HepG2 (cell line): Measurements from ENCODE around the gene BEGAIN. TPM values are rescaled to one million over a fixed set of nuclear protein-coding genes. Genes with fewer than 3 reads are reported as not detected.

ENCODE experiments used
- ATAC-seq: fragments of 200-7000 bp; cut with Tn5 transposase; 3 replicates; pipeline ENCODE4 v1.9.1; 2020; ENCODE audit warnings: mild to moderate bottlenecking, moderate library complexity
- BruUV-seq: library from RNA; stranded (reverse); fragments of 400-500 nt; replicated peaks from 2 replicates; lab custom pipeline; 2021; lab: Mats Ljungman, UMichigan
- CTCF ChIA-PET: fragments of 300-600 bp; formaldehyde crosslinking; extraction: SDS; loops from one replicate; lab custom pipeline; 2021; ENCODE audit warnings: low total read pairs, inconsistent platforms, low intra/inter-chr PET ratio; lab: Yijun Ruan, JAX
- POLR2A ChIA-PET: fragments of 350-600 bp; sonication (Branson Sonifier 250); formaldehyde crosslinking; loops from one replicate; lab custom pipeline; 2020; ENCODE audit warnings: antibody characterized with exemption, inconsistent platforms; lab: Yijun Ruan, JAX
- DNase-seq: peaks from one replicate; pipeline ENCODE4 v3.0.0-alpha.2; 2015; ENCODE audit warnings: low spot score
- FAIRE-seq: peaks from 3 replicates; lab custom pipeline; 2011; peaks lifted over from hg19 to GRCh38; lab: Jason Lieb, UNC
- H2AFZ ChIP-seq: one replicate; pipeline ENCODE4 v1.6.1; 2011; ENCODE audit warnings: low read length, inconsistent platforms
- H3K27ac ChIP-seq: fragments of 300-600 bp; 3 replicates; pipeline ENCODE4 v1.8.0; 2011; ENCODE audit warnings: mixed run types, mild to moderate bottlenecking, mixed read lengths, low read length, inconsistent platforms; ENCODE audit not compliant: insufficient read depth; ENCODE audit errors: extremely low read length
- H3K27me3 ChIP-seq, 2 experiments: fragments of 200-600 bp in 1 of 2; 2 replicates in 1 of 2; 3 replicates in 1 of 2; pipeline versions ENCODE4 v1.6.0 to v1.8.0; 2011; ENCODE audit warnings: low read length in 2 of 2, mild to moderate bottlenecking in 2 of 2, moderate library complexity in 2 of 2, inconsistent platforms in 1 of 2; ENCODE audit not compliant: insufficient read depth in 2 of 2, control insufficient read depth in 1 of 2
- H3K36me3 ChIP-seq, 2 experiments: fragments of 200-600 bp in 1 of 2; replicated peaks in 1 of 2; 2 replicates in 1 of 2; 3 replicates in 1 of 2; pipeline versions ENCODE4 v1.5.1 to v1.8.0; 2011; ENCODE audit warnings: low read length in 2 of 2, inconsistent platforms in 1 of 2; ENCODE audit not compliant: insufficient read depth in 2 of 2, control insufficient read depth in 1 of 2
- H3K4me1 ChIP-seq: 2 replicates; pipeline ENCODE4 v1.5.1; 2012; ENCODE audit warnings: low read length, inconsistent platforms; ENCODE audit not compliant: insufficient read depth
- H3K4me2 ChIP-seq: 2 replicates; pipeline ENCODE4 v1.6.0; 2011; ENCODE audit warnings: low read depth, low read length, inconsistent platforms
- H3K4me3 ChIP-seq, 3 experiments: fragments of 200-600 bp in 1 of 3; sonication (generic), shearing (Covaris generic) in 1 of 3; replicated peaks in 1 of 3; 2 replicates each; pipeline ENCODE4 v1.5.1; 2011 to 2016; ENCODE audit warnings: low read length in 3 of 3, inconsistent platforms in 2 of 3, low read depth in 2 of 3, mild to moderate bottlenecking in 2 of 3, control low read depth in 1 of 3, mixed read lengths in 1 of 3; ENCODE audit not compliant: insufficient read depth in 1 of 3
- H3K79me2 ChIP-seq: one replicate; pipeline ENCODE4 v1.6.1; 2011; ENCODE audit warnings: low read length, inconsistent platforms; ENCODE audit not compliant: insufficient read depth
- H3K9ac ChIP-seq: 2 replicates; pipeline ENCODE4 v1.6.0; 2011; ENCODE audit warnings: mild to moderate bottlenecking, low read depth, low read length, inconsistent platforms; ENCODE audit not compliant: insufficient read depth
- H3K9me3 ChIP-seq: 2 replicates; pipeline ENCODE4 v1.5.1; 2012; ENCODE audit warnings: mild to moderate bottlenecking, low read length
- H4K20me1 ChIP-seq: 2 replicates; pipeline ENCODE4 v1.6.0; 2011; ENCODE audit warnings: inconsistent platforms, mild to moderate bottlenecking, low read length, moderate library complexity; ENCODE audit not compliant: insufficient read depth
- CREB1 ChIP-seq, 2 experiments: fragments of 450-650 bp in 1 of 2; IDR thresholded peaks; 2 replicates each; pipeline ENCODE4 v1.6.1; 2016 to 2017; ENCODE audit warnings: control low read depth in 1 of 2, mild to moderate bottlenecking in 1 of 2, missing compliant biosample characterization in 1 of 2, missing genetic modification characterization in 1 of 2
- DMTF1 ChIP-seq: sonication (generic); formaldehyde crosslinking; IDR thresholded peaks from 2 replicates; pipeline ENCODE4 v1.4.0; 2020; ENCODE audit warnings: mild to moderate bottlenecking, missing genetic modification reagents
- E2F1 ChIP-seq: sonication (generic); formaldehyde crosslinking; IDR thresholded peaks from 2 replicates; pipeline ENCODE4 v1.5.0; 2020; ENCODE audit warnings: missing genetic modification reagents
- KDM6A ChIP-seq: IDR thresholded peaks from 2 replicates; pipeline ENCODE4 v1.6.1; 2016; ENCODE audit warnings: low read depth
- MTF2 ChIP-seq: sonication (generic); formaldehyde crosslinking; IDR thresholded peaks from 2 replicates; pipeline ENCODE4 v1.5.0; 2020; ENCODE audit warnings: missing genetic modification reagents, borderline replicate concordance
- NKX3-1 ChIP-seq: sonication (generic); formaldehyde crosslinking; IDR thresholded peaks from 2 replicates; pipeline ENCODE4 v1.5.0; 2020; ENCODE audit warnings: missing genetic modification reagents
- SALL1 ChIP-seq: sonication (generic); formaldehyde crosslinking; IDR thresholded peaks from 2 replicates; pipeline ENCODE4 v1.8.0; 2022; ENCODE audit warnings: mild to moderate bottlenecking, missing genetic modification reagents
- SNRNP70 ChIP-seq: fragments of 200-400 bp; formaldehyde crosslinking; IDR thresholded peaks from 2 replicates; pipeline ENCODE4 v1.6.1; 2017; ENCODE audit warnings: mild to moderate bottlenecking, low read depth, low read length, moderate library complexity
- TAF1 ChIP-seq: sonication (generic); formaldehyde crosslinking; IDR thresholded peaks from 2 replicates; pipeline ENCODE4 v1.4.0; 2020; ENCODE audit warnings: missing genetic modification reagents
- TARDBP ChIP-seq: sonication (generic); formaldehyde crosslinking; IDR thresholded peaks from 2 replicates; pipeline ENCODE4 v1.8.0; 2022; ENCODE audit warnings: mild to moderate bottlenecking, missing genetic modification reagents
- ZFP36 ChIP-seq: fragments of 150-350 bp; IDR thresholded peaks from 2 replicates; pipeline ENCODE4 v1.6.1; 2018; ENCODE audit warnings: borderline replicate concordance, low read length, low read depth; ENCODE audit not compliant: partially characterized antibody
- ZKSCAN1 ChIP-seq: fragments of 150-350 bp; IDR thresholded peaks from 2 replicates; pipeline ENCODE4 v1.6.1; 2014; ENCODE audit warnings: low read length
- ZNF256 ChIP-seq: sonication (generic); formaldehyde crosslinking; conservative IDR thresholded peaks from 2 replicates; pipeline ENCODE4 v1.4.0; 2020; ENCODE audit warnings: missing genetic modification reagents
- ZNF282 ChIP-seq: fragments of 450-650 bp; IDR thresholded peaks from 2 replicates; pipeline ENCODE4 v1.6.1; 2018; ENCODE audit not compliant: partially characterized antibody
- ZNF337 ChIP-seq: sonication (generic); formaldehyde crosslinking; IDR thresholded peaks from 2 replicates; pipeline ENCODE4 v1.5.1; 2020; ENCODE audit warnings: missing genetic modification reagents, low read depth, mild to moderate bottlenecking, borderline replicate concordance
- ZNF33B ChIP-seq: sonication (generic); formaldehyde crosslinking; IDR thresholded peaks from 2 replicates; pipeline ENCODE4 v1.5.1; 2020; ENCODE audit warnings: mild to moderate bottlenecking, missing genetic modification reagents
- ZNF496 ChIP-seq: sonication (generic); formaldehyde crosslinking; IDR thresholded peaks from 2 replicates; pipeline ENCODE4 v1.8.1; 2023; ENCODE audit warnings: mild to moderate bottlenecking, moderate library complexity, missing genetic modification reagents; ENCODE audit not compliant: insufficient replicate concordance
- ZNF7 ChIP-seq: IDR thresholded peaks from 2 replicates; pipeline ENCODE4 v1.6.1; 2016; ENCODE audit warnings: missing biosample characterization, missing genetic modification reagents
- WGBS: methylation state at CpG from one replicate; pipeline ENCODE4 v1.1.6; 2017; ENCODE audit warnings: low lambda C conversion rate; 5-methylcytosine and 5-hydroxymethylcytosine counted together
- in situ Hi-C: cut with HindIII; loops from 2 replicates; pipeline ENCODE4 v1.10.0; 2017; ENCODE audit warnings: low pct_unique_long_range_greater_than_20kb; ENCODE audit not compliant: extremely low pct_ligation_motif_present
- intact Hi-C: fragments of 100-400 bp; cut with micrococcal nuclease; formaldehyde crosslinking; loops from one replicate; pipeline ENCODE4 v1.10.0; 2022; ENCODE audit not compliant: unreplicated experiment
- polyA plus RNA-seq, 8 experiments: library from polyadenylated mRNA; depleted of rRNA in 3 of 8; stranded (reverse) in 7 of 8; unstranded in 1 of 8; fragments of >200 nt; fragmentation: Illumina TruSeq in 4 of 8; extraction: Trizol in 4 of 8; gene quantifications; 2 replicates each; pipeline versions ENCODE4 v1.2.1 to v1.2.3, GENCODE V29; 2011 to 2016; ENCODE audit warnings: low read depth in 4 of 8, missing spikeins in 1 of 8, mixed read lengths in 1 of 8; ENCODE audit not compliant: insufficient read depth in 1 of 8
- total RNA-seq, 5 experiments: library from RNA; depleted of rRNA; stranded (reverse); fragments of >200 nt; fragmentation: Illumina TruSeq; extraction: Trizol; gene quantifications; 2 replicates each; pipeline ENCODE4 v1.2.3, GENCODE V29; 2016; ENCODE audit warnings: low read depth in 1 of 5

BEGAIN gene
- total and polyA plus RNA-seq, 2 of the 13 experiments (the other 11 are each of a cell fraction or from before 2014, with no cell fraction given): not detected

GRCh38 chr14:100526632-100527031, 60.6 kb downstream of the BEGAIN start:
- Histone ChIP-seq H3K27ac (no peak overlapping the region), H4K20me1 (no peaks in the 10 kb centered on the region), H2AFZ (no peak overlapping the region), H3K9me3 (no peaks in the 10 kb centered on the region), H3K79me2 (no peaks in the 10 kb centered on the region), H3K4me1 (no peaks in the 10 kb centered on the region), H3K4me3 (no peak overlapping the region), H3K9ac (no peak overlapping the region), H3K4me2 (no peak overlapping the region), H3K27me3 (no peaks in the 10 kb centered on the region), H3K36me3 (peaks cover 0 to 2% of the 10 kb centered on the region in 2 experiments; a peak in 1 of 5 replicates)
- intact Hi-C loops (no loop called here), in situ Hi-C loops (no loop called here)
- FAIRE-seq (peak; percentile 40), ATAC-seq (peak; percentile 16; the same call in 1 of the 3 replicates), DNase-seq (no peak)
- WGBS: 94% methylated on average over 2 of the region's 2 CpGs
- BruUV-seq: no TSS peak
- POLR2A ChIA-PET: no interaction called here
- CTCF ChIA-PET: no interaction called here
- no peak for TF ChIP-seq ZNF282
- no peak for TF ChIP-seq TAF1
- peak; percentile 85 for TF ChIP-seq CREB1 (IDR thresholded peaks at IDR 0.05)
- TF ChIP-seq CREB1 (CRISPR knock-in tag; IDR thresholded peaks at IDR 0.05): no peak
- no peak for TF ChIP-seq ZNF33B
- no peak for TF ChIP-seq SALL1

GRCh38 chr14:100526057-100526456, 61.2 kb downstream of the BEGAIN start:
- Histone ChIP-seq H3K9ac (no peak overlapping the region), H3K79me2 (no peaks in the 10 kb centered on the region), H3K27me3 (no peaks in the 10 kb centered on the region), H3K27ac (no peak overlapping the region), H4K20me1 (no peaks in the 10 kb centered on the region), H3K4me3 (no peak overlapping the region), H3K4me2 (no peak overlapping the region), H3K4me1 (no peaks in the 10 kb centered on the region), H2AFZ (no peak overlapping the region), H3K9me3 (no peaks in the 10 kb centered on the region), H3K36me3 (peaks cover 0 to 2% of the 10 kb centered on the region in 2 experiments; a peak in 1 of 5 replicates)
- no CpG with 5 or more reads among the region's 4 CpGs for WGBS
- ChIA-PET CTCF (no interaction called here), POLR2A (no interaction called here)
- FAIRE-seq (no peak), ATAC-seq (no peak), DNase-seq (no peak)
- in situ Hi-C loops: no loop called here
- intact Hi-C loops: no loop called here
- no TSS peak for BruUV-seq
- TF ChIP-seq ZNF337 (CRISPR knock-in tag) (no peak), ZFP36 (no peak), DMTF1 (no peak), NKX3-1 (CRISPR knock-in tag) (no peak), KDM6A (no peak), SNRNP70 (no peak), E2F1 (CRISPR knock-in tag) (no peak), ZNF256 (CRISPR knock-in tag) (no peak), ZKSCAN1 (no peak), ZNF7 (CRISPR knock-in tag) (no peak), ZNF496 (no peak), MTF2 (no peak), TARDBP (CRISPR knock-in tag) (no peak)
